CD1c-positive myeloid dendritic cell (primary cell): ENCODE data around the gene TMEM190.
"Not testable (repeated sequence)": the region's sequence is repeated elsewhere in the genome, so short reads cannot be mapped to it uniquely, and the experiment has no call there.

Source experiments
- DNase-seq: peaks from one replicate; pipeline ENCODE4 v3.0.0-alpha.2; 2016; ENCODE audit errors: extremely low spot score

TMEM190 gene

DNA sequence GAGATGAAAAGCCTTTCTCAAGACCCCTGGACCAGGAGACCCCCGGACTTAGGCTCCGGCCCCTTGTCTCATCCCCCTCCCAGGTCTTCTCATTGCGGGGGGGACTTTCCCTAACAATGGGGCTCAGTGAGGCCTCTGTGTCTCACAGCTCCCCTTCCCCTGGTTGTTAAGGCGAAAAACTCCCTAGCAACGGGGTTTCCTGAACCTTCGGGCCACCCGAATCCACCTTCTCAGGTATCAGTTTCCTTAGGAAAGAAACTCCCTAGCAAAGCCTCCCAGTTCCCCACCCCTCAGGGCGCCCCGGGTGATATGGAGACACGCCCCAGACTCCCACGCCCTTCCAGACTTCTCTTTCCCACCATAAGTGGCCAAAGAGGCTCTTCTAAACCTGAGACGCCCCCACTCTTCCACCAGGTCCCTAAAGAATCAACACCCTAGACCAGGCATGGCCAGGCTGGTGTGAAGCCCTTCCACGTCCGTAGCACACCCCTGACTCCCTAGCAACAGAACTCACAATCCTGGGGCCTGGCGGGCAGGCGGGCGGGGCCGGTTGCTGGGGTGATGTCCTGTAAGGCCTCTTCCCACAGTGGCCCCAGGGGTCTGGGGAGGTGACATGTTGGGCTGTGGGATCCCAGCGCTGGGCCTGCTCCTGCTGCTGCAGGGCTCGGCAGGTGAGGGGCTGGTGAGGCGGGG is at the start of gene TMEM190:
Gene TMEM190, plus strand, starts transcription at position 586 of the 693 bp plus-strand sequence. Its CDS starts 28 bp downstream, at position 614.
- DNase-seq = no peak

DNA sequence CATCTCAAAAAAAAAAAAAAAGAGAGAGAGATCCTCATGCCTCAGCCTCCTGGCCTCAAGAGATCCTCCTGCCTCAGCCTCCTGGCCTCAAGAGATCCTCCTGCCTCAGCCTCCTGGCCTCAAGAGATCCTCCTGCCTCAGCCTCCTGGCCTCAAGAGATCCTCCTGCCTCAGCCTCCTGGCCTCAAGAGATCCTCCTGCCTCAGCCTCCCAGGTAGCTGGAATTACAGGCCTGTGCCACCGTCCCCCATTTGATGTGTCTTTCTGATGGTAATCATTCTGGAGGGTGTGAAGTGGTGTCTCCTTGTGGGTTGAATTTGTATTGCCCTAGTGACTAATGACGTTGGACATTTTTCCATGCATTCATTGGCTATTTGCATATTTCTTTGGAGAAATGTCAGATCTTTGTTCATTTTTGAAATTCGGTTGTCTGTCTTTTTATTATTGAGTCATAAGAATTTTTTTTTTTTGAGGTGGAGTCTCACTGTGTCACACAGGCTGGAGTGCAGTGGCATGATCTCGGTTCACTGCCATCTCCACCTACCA is 47.8 kb upstream of the TMEM190 start:
- peak; percentile 48 for DNase-seq

DNA sequence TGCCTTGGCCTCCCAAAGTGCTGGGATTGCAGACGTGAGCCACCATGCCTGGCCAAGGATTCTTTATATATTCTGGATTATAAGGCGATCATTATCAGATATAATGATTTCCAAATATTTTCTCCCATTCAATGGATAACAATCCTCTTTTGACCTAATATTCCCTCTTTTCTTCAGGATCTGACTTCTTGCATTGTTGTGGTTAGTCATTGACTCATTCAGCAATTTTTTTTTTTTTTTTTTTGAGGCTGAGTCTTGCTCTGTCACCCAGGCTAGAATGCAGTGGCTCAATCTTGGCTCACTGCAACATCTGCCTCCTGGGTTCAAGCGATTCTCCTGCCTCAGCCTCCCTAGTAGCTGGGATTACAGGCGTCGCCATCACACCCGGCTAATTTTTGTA is 46.8 kb upstream of the TMEM190 start:
- not testable (repeated sequence) for DNase-seq

DNA sequence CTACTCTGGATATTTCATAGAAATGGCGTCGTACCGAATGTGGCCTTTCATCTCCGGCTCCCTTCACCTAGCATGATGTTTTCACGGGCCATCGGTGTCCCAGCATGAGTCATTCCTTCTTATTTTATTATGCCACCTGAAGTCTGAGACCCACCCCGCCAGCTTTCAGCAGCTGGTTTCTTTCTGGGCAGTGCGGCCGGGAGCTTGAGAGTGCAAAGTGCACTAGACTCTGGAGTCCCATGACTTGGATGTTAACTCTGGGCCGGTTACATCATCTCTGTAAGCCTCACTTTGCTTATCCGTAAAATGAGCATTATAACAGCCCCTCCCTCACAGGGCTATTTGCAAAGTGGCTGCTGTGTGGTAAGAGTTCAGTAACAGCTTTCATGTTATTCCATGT is 42.8 kb upstream of the TMEM190 start:
- DNase-seq = no peak

DNA sequence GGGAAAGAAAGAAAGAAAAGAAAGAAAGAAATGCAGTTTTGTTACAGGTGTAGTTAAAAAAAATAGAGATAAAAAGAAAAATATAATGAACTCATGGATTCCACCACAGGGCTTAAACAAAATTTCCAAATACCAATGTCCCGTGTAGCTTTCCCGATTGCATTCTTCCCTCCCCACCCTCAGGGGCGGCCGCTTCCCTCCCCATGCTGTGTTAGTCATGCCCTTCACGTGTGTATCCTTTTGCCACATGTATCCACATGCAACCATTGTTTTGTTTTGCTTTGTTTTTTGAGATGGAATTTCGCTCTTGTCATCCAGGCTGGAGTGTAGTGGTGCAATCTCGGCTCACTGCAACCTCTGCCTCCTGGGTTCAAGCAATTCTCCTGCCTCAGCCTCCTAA is 40.5 kb upstream of the TMEM190 start:
- no peak for DNase-seq

DNA sequence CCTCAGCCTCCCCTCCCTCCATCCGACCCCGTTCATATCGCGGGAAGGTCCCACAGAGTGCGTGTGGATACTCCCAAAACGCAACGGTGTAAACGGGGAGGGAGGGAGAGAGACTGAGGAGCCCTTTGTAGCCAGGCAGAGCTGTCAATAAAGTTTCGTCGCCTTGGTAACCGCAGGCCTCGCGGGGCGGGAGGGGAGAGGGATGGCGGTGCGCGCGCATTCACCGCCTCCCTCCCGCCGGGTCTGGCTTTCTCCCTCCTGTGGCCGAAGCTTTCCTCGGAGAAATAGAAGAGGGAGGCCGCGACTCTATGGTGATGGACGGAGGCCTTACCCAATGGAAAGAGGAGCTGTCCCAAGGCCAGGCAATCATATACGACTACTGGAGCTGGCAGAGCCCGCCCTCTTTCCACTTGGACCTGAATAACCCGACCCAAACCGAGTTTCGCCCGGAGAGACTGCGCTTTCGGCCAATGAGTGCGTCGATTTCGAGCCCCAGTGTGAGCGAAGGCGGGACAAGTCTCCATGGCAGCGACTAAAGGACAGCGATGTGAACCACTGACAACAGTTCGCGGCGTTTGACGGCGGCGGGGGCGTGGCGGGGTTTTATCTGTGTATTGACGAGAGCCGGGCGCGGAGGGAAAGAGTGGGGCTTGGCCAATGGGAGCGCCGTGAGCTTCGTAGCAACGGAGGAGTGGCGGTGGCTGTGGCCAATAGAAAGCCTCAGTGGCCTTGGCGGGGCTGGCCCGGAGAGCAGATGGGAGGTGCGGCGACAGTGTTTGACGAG is 37.3 kb upstream of the TMEM190 start, which contains the start of gene KMT5C:
Gene KMT5C, plus strand, starts transcription at position 772 of the 784 bp plus-strand sequence. CDS start 2,061 bp downstream, outside the sequence.
- DNase-seq = peak; percentile 100

DNA sequence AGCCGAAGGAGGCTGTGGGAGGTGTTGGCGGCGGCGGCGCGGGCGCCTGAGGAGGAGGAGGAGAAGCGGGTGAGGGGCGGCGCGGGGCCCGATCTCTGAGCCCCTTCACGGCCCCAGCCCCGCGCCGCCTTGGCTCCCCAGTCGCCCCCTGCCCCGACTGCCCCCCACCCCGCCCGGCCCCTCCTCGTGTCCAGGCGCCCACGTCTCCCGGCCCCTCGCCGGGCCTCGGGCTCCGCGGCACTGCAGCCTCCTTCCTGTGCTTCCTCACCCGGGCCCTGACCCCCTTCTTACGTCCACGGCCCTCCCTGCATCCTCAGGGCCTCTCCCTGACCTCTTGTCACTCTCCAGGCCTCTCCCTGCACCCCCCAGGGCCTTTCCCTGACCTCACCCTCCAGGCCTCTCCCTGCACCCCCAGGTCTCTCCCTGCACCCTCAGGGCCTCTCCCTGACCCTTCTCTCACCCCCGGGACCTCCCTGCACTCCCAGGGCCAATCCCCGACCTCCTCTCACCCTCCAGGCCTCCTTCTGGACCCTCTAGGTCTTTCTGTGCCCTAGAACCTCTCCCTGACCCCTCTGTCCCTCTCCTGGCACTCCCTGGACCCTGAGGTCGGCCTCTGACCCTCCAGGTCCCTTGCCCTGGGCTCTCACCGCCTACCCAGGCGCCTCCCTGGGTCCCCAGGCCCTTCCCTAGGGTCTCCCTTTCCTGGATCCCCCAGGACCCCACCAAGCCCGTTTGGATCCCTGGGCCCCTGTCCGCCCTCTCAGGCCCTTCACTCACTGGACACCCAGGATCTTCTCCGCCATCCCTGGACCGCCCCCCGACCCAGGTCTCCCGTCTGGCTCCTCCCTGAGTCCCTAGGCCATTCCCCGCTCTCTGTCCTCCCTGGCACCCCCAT is 36.5 kb upstream of the TMEM190 start:
- DNase-seq = no peak

DNA sequence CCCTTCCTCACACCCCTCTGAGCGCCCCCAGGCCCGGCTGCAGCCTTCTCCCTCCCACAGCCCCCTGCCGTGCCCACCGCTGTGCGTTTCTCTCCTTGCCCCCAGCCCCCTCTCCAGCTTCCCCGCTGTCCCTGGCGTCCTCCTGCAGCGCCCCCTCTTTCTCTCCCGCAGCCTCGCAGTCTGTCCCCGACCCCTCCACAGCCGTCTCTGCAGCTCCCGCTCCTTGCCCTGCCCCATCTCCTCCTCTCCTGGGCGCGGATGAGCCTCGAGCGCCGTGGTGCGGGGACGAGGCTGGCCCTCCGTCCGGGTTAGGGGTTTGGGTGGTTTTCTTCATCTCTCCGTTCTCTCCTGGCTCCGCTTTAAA is 35.9 kb upstream of the TMEM190 start:
- no peak for DNase-seq

DNA sequence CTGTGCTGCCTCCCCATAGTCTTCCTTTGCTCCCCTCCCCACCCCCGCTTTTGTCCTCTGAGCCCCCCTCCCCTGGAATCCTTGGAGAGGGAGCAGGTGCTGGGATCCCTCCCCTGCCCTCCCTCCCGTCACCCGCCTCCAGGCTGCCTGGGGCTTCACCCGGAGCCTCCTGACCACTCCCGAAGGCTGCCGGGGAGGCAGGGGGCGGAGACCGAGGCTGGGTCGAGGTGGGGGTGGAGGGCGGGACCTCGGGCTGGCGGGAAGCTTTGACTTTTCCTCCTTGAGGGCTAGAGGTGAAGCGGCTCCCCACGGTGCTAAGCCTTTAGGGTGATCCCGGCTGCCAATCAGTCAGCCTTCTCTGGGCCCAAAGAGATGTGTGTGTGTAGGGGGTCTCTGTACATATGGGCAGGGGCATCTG is 35.4 kb upstream of the TMEM190 start:
- peak; percentile 85 for DNase-seq

DNA sequence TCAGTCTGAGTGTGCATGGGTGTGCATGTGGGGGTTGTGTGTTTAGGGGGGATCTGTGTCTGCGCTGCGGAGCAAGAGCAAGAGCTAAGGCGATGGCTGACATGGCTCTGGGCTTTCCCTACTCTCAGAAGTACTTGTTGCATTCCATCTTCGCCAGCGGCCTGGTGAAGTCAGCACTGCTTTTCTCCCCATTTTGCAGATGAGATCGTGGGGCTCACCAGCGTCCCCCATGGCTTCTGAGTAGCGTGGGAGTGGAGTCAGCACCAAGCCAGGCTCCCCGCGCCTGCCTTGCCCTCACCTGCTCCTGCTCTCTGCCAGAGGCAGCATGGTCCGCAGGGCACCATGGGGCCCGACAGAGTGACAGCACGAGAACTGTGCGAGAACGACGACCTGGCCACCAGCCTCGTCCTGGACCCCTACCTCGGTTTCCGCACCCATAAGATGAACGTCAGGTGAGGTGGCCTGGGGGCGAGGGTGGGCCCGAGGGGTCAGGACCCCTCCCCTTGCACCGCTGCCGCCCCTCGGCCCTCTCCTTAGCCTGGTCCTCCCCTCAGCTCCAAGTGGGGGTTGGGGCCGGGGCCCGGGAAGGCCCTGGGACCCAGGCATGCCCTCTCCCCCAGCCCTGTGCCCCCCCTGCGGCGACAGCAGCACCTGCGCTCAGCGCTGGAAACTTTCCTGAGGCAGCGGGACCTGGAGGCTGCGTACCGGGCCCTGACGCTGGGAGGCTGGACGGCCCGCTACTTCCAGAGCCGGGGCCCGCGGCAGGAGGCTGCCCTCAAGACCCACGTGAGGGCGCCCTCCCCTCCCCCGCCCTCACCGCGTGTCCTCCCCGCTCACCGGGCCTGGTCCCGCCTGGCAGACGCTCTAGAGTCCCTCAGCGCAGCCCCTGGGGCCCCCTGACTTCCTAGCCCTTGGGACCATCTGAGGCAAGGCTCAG is 34.8 kb upstream of the TMEM190 start:
- DNase-seq = no peak

DNA sequence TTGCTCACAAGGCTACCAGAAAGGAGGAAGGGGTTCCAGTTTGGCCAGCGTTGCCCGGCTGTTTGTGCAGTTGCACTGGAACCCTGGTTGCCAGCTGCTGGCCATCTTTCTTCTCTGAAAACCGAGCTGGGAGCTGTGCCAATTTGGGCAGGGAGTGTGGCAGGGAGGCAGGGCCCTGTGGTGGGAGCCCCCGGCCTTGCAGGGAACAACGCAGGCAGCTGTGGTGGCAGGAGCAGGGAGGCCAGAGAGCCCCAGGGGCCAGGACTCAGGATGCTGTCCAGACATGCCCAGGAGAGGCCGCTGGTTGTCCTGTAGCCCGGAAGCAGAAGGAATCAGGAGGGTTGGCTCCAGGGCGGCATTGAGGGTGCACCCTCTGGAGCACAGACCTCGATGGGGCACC is 32.2 kb upstream of the TMEM190 start:
- no peak for DNase-seq

DNA sequence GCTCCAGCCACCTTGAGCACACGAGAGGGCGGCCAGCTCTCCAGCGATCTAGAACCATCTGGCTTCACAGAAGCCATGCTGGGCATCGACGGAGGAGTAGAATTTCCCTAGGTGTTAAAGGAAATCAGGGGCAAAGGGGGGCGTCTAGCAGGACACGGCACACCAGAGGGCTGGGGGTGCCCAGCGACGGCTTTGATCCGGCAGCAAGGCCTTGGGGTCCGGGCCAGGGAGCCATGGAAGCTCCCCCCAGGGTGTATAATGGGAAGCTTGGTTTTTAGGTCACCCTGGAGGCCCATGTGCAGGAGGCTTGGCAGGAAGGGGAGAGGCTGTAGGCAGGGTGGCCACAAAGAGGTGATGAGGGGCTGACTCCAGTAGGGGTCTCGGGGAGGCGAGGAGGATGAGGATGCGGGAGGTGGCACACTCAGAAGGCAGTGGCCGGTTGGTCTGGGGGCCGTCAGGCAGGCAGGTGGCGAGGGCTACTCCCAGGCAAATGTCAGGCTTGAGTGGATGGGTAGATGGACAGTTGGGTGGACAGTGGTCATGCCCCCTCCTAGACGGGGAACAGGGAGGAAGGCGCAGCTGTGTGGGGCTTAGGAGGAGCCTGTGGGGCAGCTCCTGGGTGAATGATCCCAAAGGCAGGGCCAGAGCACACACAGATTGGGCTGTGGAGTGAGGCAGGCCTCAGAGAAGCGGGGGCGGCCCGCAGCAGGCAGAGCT is 31.4 kb upstream of the TMEM190 start:
- DNase-seq = no peak

DNA sequence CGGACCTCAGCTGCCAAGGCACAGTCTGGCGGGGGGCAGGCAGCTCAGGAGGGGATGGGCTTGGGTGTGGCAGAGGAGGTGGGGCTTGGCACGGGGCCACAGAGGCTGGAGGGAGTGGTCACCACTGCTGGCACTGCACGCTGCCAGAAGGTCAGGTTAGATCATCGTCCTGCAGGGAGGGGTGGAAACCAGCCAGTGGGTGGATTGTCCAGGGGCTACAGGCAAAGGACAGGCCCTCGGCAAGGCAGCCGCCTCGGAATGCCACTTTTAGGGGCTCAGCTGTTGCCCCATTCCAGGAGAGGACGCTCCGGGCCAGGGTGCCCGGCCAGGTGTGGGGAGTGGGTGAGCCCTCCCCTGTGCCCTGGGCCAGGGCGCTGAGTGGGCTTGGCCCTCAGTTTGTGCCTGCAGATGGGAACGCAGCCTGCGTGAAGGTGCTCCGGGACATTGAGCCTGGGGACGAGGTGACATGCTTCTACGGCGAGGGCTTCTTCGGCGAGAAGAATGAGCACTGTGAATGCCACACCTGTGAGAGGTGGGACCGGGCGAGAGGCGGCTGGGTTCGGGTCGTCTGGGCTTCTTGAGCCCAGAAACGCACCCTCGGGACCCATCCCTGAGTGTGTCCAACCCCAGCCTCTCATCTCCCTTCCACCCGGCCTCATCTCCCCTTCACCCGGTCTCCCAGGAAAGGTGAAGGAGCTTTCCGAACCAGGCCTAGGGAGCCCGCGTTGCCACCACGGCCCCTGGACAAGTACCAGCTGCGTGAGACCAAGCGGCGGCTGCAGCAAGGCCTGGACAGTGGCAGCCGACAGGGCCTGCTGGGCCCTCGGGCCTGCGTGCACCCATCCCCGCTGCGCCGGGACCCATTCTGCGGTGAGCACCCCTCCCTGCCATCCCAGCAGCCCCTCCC is 30.6 kb upstream of the TMEM190 start:
- no peak for DNase-seq

DNA sequence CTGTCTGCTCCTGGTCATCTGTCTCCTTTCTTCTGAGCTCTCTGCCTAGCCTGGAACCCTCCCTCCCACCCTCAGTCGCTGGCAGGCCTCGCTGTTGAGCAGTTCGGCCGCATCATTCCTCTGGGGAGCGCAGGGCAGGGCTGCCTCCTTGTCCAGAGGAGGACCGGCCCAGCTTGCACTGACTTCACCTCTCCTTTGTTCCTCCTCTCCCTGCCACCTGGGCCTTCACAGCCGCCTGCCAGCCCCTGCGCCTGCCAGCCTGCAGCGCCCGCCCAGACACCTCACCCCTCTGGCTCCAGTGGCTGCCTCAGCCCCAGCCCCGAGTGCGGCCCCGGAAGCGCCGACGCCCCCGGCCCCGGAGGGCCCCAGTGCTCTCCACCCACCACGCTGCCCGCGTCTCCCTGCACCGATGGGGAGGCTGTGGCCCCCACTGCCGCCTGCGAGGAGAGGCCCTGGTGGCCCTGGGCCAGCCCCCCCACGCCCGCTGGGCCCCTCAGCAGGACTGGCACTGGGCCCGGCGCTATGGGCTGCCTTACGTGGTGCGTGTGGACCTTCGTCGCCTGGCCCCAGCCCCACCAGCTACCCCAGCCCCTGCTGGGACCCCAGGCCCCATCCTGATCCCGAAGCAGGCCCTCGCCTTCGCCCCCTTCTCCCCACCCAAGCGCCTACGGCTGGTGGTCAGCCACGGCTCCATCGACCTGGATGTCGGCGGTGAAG is 29.7 kb upstream of the TMEM190 start:
- DNase-seq = no peak

DNA sequence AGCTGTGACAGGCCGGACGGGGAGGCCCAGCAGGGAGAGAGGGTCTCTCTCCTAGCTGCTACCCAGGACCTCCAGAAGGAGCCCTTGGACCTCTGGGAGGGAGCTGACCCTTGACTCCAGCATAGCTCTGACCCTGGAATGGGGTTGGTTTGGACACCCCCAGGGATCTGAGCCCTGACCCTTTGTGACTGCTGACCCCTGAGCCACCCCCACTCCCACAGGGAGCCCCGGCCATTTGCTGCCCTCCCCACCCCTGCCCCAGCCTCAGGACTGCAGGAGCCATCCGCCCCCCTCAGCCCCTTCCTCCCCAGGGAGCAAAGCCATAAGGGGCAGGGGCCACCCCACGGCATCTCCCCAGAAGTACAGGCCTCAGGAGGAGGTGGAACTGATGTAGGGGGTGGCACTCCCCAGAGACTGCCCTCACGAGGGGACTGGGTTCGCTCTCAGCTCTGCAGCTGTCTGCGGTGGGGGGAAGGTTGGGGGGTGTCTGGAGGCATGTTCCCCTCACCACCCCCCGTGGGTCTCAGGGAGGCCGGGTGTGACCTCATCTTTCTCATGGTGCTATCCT is 29.1 kb upstream of the TMEM190 start:
- DNase-seq = no peak

DNA sequence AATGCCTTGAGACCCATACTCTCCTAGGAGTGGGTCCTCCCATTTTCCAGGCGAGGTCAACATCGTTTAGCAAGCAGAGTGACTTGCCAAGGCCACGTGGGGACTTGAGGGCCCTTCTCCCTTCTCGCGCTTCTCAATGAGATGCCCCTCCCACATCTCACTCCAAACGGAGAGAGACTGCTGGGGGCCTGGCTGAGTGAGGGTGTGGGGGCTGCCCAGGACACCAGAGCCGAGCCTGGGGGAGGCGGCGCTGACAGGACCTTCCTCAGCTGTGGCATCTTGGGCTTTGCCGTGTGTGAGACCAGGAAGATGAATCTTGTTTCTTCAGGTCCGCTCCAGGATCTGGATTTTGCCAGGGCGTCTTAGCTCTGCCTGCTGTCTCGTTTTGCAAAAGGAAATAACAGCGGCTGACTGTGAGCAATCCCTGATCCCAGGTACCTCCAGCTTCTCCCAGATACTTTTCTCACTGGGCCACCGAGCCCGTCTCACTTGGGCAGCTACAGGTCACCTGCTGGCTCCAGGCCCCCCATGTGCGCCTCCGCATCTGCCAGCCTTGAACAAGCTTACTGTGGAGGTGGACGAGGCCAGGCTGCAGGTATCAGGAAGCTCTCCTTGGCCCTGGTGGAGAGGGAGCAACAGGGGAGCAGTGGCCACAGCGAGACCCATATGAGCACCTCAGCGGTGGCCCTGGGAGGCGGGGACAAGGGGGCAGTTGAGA is 28.1 kb upstream of the TMEM190 start:
- DNase-seq = no peak

DNA sequence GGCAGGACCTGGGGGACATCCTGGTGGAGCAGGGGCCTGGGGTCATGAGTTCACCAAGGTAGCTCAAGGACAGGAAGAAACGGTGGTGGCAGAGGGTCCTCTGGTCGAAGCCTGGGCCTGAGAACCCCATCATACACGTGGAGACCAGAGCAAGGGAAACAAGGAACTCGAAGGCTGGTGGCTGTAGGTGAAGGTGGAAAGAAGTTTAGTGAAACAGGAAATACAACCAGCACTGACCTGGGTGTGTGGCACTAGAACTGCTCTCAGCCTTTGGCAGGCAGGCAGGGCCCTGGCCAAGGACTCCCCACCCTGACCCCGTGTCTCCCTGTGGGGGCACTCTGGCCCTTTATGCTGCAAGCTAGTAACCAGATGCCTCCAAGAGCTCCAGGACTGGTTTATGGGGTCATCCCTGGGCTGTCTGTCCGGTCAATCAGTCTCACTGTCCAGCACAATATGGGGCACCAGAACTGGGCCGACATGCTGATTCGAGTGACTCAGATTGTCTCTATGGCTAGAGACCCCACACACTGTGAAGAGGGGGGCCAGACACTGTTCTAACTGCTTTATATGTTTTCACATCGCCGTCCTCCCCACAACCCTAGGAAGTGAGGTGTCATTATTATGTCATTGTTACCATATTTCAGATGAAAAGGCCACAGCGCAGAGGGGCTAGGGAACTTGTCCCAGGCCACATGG is 25.9 kb upstream of the TMEM190 start:
- DNase-seq = no peak
